Neural progenitor cell (in vitro differentiated cells): ENCODE measurements around the gene CNTNAP2.

Experiments
- EZH2 ChIP-seq: fragments of 200-600 bp; sonication (generic); IDR thresholded peaks from 2 replicates; pipeline ENCODE4 v1.6.1; 2017; ENCODE audit warnings: antibody characterized with exemption, mild to moderate bottlenecking, moderate library complexity
- EZH2phosphoT487 ChIP-seq: fragments of 200-600 bp; sonication (generic); IDR thresholded peaks from 2 replicates; pipeline ENCODE4 v1.6.1; 2017; ENCODE audit warnings: antibody characterized with exemption
- TF ChIP-seq, protein P1 (sequence below): fragments of 200-600 bp; sonication (generic); IDR thresholded peaks from 2 replicates; pipeline ENCODE4 v1.5.1; 2017; ENCODE audit warnings: antibody characterized with exemption, mild to moderate bottlenecking

DNA sequence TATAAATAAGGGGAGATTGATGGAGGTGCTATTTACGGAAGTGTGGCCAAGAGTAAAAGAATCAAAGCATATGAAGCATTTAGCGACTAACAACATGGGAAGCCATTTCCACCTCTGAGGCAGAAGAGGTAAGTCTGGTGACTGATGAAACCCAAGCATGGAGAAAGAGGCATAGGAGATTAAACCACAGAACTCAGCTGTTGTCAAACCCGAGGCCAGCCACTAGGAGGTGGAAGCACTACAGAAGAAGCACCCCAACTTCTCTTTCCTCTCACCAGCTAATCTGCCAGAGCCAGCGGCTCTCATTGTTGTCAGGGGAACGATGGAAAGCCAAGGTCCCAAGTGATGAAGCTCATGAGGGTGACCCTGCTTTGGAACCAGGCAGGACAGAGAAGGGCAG lies 19.6 kb upstream of the CNTNAP2 start:
- TF ChIP-seq, protein P1, sequence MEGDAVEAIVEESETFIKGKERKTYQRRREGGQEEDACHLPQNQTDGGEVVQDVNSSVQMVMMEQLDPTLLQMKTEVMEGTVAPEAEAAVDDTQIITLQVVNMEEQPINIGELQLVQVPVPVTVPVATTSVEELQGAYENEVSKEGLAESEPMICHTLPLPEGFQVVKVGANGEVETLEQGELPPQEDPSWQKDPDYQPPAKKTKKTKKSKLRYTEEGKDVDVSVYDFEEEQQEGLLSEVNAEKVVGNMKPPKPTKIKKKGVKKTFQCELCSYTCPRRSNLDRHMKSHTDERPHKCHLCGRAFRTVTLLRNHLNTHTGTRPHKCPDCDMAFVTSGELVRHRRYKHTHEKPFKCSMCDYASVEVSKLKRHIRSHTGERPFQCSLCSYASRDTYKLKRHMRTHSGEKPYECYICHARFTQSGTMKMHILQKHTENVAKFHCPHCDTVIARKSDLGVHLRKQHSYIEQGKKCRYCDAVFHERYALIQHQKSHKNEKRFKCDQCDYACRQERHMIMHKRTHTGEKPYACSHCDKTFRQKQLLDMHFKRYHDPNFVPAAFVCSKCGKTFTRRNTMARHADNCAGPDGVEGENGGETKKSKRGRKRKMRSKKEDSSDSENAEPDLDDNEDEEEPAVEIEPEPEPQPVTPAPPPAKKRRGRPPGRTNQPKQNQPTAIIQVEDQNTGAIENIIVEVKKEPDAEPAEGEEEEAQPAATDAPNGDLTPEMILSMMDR, result peak; percentile 58
- no peak for TF ChIP-seq EZH2
- no peak for TF ChIP-seq EZH2phosphoT487
